ENCODE results near the gene RAD18. TPM values are rescaled to one million over a fixed set of nuclear protein-coding genes. Genes with fewer than 3 reads are reported as not detected.

RAD18 gene
- polyA plus RNA-seq, 3 donors, result 1.9 to 6.9 (median 5.1) TPM

GRCh38 chr3:8959668-8960067 is 3.6 kb downstream of the RAD18 start:
- DNase-seq, result peak in 2 of 3 donors; percentile 1 to 26
- peak overlapping the region in 5 of 7 donors; percentile 15 to 74 (median 42) for H3K27ac Mint-ChIP-seq
- Histone ChIP-seq H3K27ac (ENCODE audit: low read depth in 1 of 2, low read length in 2 of 2) (no peak overlapping the region), H3K27me3 (ENCODE audit: control insufficient read depth in 2 of 2, insufficient read depth in 2 of 2, low read length in 2 of 2) (no peaks in the 10 kb centered on the region), H3K9ac (ENCODE audit: insufficient read depth, low read length, poor library complexity, severe bottlenecking) (no peak overlapping the region), H3K36me3 (replicated peaks in 1 of 2; ENCODE audit: control insufficient read depth in 1 of 2, insufficient read depth in 2 of 2, low read length in 2 of 2) (peaks cover 4 to 21% of the 10 kb centered on the region in 2 donors), H4K20me1 (ENCODE audit: insufficient read depth, low read length) (no peaks in the 10 kb centered on the region), H3K4me1 (ENCODE audit: control insufficient read depth in 1 of 2, insufficient read depth in 2 of 2, low read length in 2 of 2) (peaks cover 17 to 21% of the 10 kb centered on the region in 2 donors), H3K4me2 (replicated peaks; ENCODE audit: extremely low read depth, low read length, poor library complexity, severe bottlenecking) (peak overlapping the region; percentile 15), H3K79me2 (ENCODE audit: insufficient read depth, low read length) (peaks cover 31% of the 10 kb centered on the region), H3K4me3 (replicated peaks in 1 of 3; ENCODE audit: low read depth in 2 of 3, low read length in 3 of 3) (no peak overlapping the region), H3K9me3 (replicated peaks in 1 of 2; ENCODE audit: control insufficient read depth in 1 of 2, insufficient read depth in 1 of 2, low read length in 2 of 2) (no peaks in the 10 kb centered on the region), H2AFZ (ENCODE audit: insufficient read depth, low read depth, low read length, poor library complexity, severe bottlenecking) (no peak overlapping the region)
- TF ChIP-seq CTCF (IDR thresholded peaks at IDR 0.05), result no peak
- WGBS (ENCODE audit: insufficient coverage), result no CpG with 5 or more reads among the region's 8 CpGs
- H3K27me3 Mint-ChIP-seq (ENCODE audit: low read depth in 3 of 3), result peaks cover 0 to 3% (median 0%) of the 10 kb centered on the region in 3 donors
- peaks cover 15 to 22% of the 10 kb centered on the region in 2 donors for H3K36me3 Mint-ChIP-seq
- H3K4me3 Mint-ChIP-seq, result peak overlapping the region; percentile 37 to 63
- intact Hi-C loops (cut with micrococcal nuclease), result no loop called here
- H3K4me1 Mint-ChIP-seq, result peaks cover 36% of the 10 kb centered on the region
- H3K9me3 Mint-ChIP-seq, result no peaks in the 10 kb centered on the region

- peaks cover 15 to 22% of the 10 kb centered on the region in 2 donors for H3K36me3 Mint-ChIP-seq
- Histone ChIP-seq H4K20me1 (ENCODE audit: insufficient read depth, low read length) (no peaks in the 10 kb centered on the region), H3K79me2 (ENCODE audit: insufficient read depth, low read length) (peaks cover 15% of the 10 kb centered on the region), H3K4me3 (replicated peaks in 1 of 3; ENCODE audit: low read depth in 2 of 3, low read length in 3 of 3) (no peak overlapping the region), H3K36me3 (replicated peaks in 1 of 2; ENCODE audit: control insufficient read depth in 1 of 2, insufficient read depth in 2 of 2, low read length in 2 of 2) (peaks cover 4 to 21% of the 10 kb centered on the region in 2 donors), H3K9ac (ENCODE audit: insufficient read depth, low read length, poor library complexity, severe bottlenecking) (peak overlapping the region; percentile 10), H3K27ac (ENCODE audit: low read depth in 1 of 2, low read length in 2 of 2) (peak overlapping the region in 1 of 2 donors; percentile 55), H3K9me3 (replicated peaks in 1 of 2; ENCODE audit: control insufficient read depth in 1 of 2, insufficient read depth in 1 of 2, low read length in 2 of 2) (no peaks in the 10 kb centered on the region), H3K4me2 (replicated peaks; ENCODE audit: extremely low read depth, low read length, poor library complexity, severe bottlenecking) (no peak overlapping the region), H3K27me3 (ENCODE audit: control insufficient read depth in 2 of 2, insufficient read depth in 2 of 2, low read length in 2 of 2) (no peaks in the 10 kb centered on the region), H3K4me1 (ENCODE audit: control insufficient read depth in 1 of 2, insufficient read depth in 2 of 2, low read length in 2 of 2) (peaks cover 0 to 7% of the 10 kb centered on the region in 2 donors), H2AFZ (ENCODE audit: insufficient read depth, low read depth, low read length, poor library complexity, severe bottlenecking) (no peak overlapping the region)
- peak overlapping the region in 5 of 7 donors; percentile 8 to 58 (median 16) for H3K27ac Mint-ChIP-seq
- H3K4me1 Mint-ChIP-seq, result peaks cover 19% of the 10 kb centered on the region
- intact Hi-C loops (cut with micrococcal nuclease), result no loop called here
- H3K9me3 Mint-ChIP-seq, result peaks cover 0 to 3% (median 0%) of the 10 kb centered on the region in 7 donors
- peaks cover 0 to 1% (median 0%) of the 10 kb centered on the region in 3 donors for H3K27me3 Mint-ChIP-seq (ENCODE audit: low read depth in 3 of 3)
- 96% methylated on average over 2 of the region's 4 CpGs for WGBS (ENCODE audit: insufficient coverage)
- no peak overlapping the region for H3K4me3 Mint-ChIP-seq
- no peak for DNase-seq
- no peak for TF ChIP-seq CTCF (IDR thresholded peaks at IDR 0.05)
These were observed 8.1 kb downstream of the RAD18 start for GRCh38 chr3:8954938-8955763.

All from CD14-positive monocyte (primary cell).